ENCODE results near the gene ZNRF4.
"Not testable (repeated sequence)": the region's sequence is repeated elsewhere in the genome, so short reads cannot be mapped to it uniquely, and the experiment has no call there.

Gene ZNRF4

GRCh38 chr19:5455367-5456129 lies at the start of gene ZNRF4:
Gene ZNRF4, plus strand, starts transcription at chr19:5455417. Its CDS starts 75 bp downstream, at chr19:5455492.
- no peak for DNase-seq

GRCh38 chr19:5406198-5406597 lies 49.0 kb upstream of the ZNRF4 start:
- DNase-seq, result not testable (repeated sequence)

- DNase-seq, result no peak
Observed at GRCh38 chr19:5406816-5407215, 48.4 kb upstream of the ZNRF4 start.

GRCh38 chr19:5407356-5407755 lies 47.9 kb upstream of the ZNRF4 start:
- DNase-seq, result no peak

GRCh38 chr19:5417495-5418436 lies 37.5 kb upstream of the ZNRF4 start:
- DNase-seq, result no peak

GRCh38 chr19:5418677-5419076 lies 36.5 kb upstream of the ZNRF4 start:
- DNase-seq, result no peak

- DNase-seq, result no peak
Observed at GRCh38 chr19:5420953-5421352, 34.3 kb upstream of the ZNRF4 start.

GRCh38 chr19:5423567-5424125 lies 31.6 kb upstream of the ZNRF4 start:
- DNase-seq, result no peak

GRCh38 chr19:5424192-5424973 lies 30.8 kb upstream of the ZNRF4 start:
- no peak for DNase-seq

- no peak for DNase-seq
Observed at GRCh38 chr19:5425260-5425659, 30.0 kb upstream of the ZNRF4 start.

- no peak for DNase-seq
Observed at GRCh38 chr19:5430237-5430636, 25.0 kb upstream of the ZNRF4 start.

GRCh38 chr19:5432687-5433086 lies 22.5 kb upstream of the ZNRF4 start:
- DNase-seq, result no peak

- DNase-seq, result no peak
Observed at GRCh38 chr19:5434351-5434917, 20.8 kb upstream of the ZNRF4 start.

- no peak for DNase-seq
Observed at GRCh38 chr19:5434970-5435641, 20.1 kb upstream of the ZNRF4 start.

- no peak for DNase-seq
Observed at GRCh38 chr19:5435642-5436017, 19.6 kb upstream of the ZNRF4 start.

GRCh38 chr19:5436106-5436947 lies 18.9 kb upstream of the ZNRF4 start:
- DNase-seq, result no peak

GRCh38 chr19:5436948-5437306 lies 18.3 kb upstream of the ZNRF4 start:
- no peak for DNase-seq

- DNase-seq, result not testable (repeated sequence)
Observed at GRCh38 chr19:5438756-5439155, 16.5 kb upstream of the ZNRF4 start.

GRCh38 chr19:5439452-5439851 lies 15.8 kb upstream of the ZNRF4 start:
- no peak for DNase-seq

- DNase-seq, result no peak
Observed at GRCh38 chr19:5440299-5440698, 14.9 kb upstream of the ZNRF4 start.

GRCh38 chr19:5443723-5444122 lies 11.5 kb upstream of the ZNRF4 start:
- DNase-seq, result no peak

Data from CD4-positive, alpha-beta T cell treated with Interleukin-12 subunit alpha and Interleukin-12 subunit beta, for 1 hour (primary cell).